ENCODE data around the gene IRX4.
"Not testable (repeated sequence)": the region's sequence is repeated elsewhere in the genome, so short reads cannot be mapped to it uniquely, and the experiment has no call there.

IRX4 gene

GRCh38 chr5:1877103-1878049, 5.3 kb downstream of the IRX4 start:
- DNase-seq (ENCODE audit: low read depth): no peak

GRCh38 chr5:1876660-1877064, 6.1 kb downstream of the IRX4 start:
- DNase-seq (ENCODE audit: low read depth): no peak

- DNase-seq (ENCODE audit: low read depth): no peak
Observed at GRCh38 chr5:1875843-1876659, 6.7 kb downstream of the IRX4 start.

GRCh38 chr5:1875281-1875842, 7.4 kb downstream of the IRX4 start:
- DNase-seq (ENCODE audit: low read depth): no peak

GRCh38 chr5:1874771-1875220, 7.9 kb downstream of the IRX4 start:
- no peak for DNase-seq (ENCODE audit: low read depth)

- DNase-seq (ENCODE audit: low read depth): no peak
Observed at GRCh38 chr5:1874348-1874747, 8.4 kb downstream of the IRX4 start.

- no peak for DNase-seq (ENCODE audit: low read depth)
Observed at GRCh38 chr5:1873243-1873959, 9.3 kb downstream of the IRX4 start.

GRCh38 chr5:1871441-1871840, 11.3 kb downstream of the IRX4 start:
- DNase-seq (ENCODE audit: low read depth): no peak

GRCh38 chr5:1870435-1871272, 12.1 kb downstream of the IRX4 start:
- DNase-seq (ENCODE audit: low read depth): not testable (repeated sequence)

GRCh38 chr5:1868886-1869475, 13.7 kb downstream of the IRX4 start:
- DNase-seq (ENCODE audit: low read depth): no peak

- no peak for DNase-seq (ENCODE audit: low read depth)
Observed at GRCh38 chr5:1867815-1868143, 14.9 kb downstream of the IRX4 start.

GRCh38 chr5:1867114-1867814, 15.5 kb downstream of the IRX4 start:
- DNase-seq (ENCODE audit: low read depth): no peak

- no peak for DNase-seq (ENCODE audit: low read depth)
Observed at GRCh38 chr5:1865948-1866347, 16.8 kb downstream of the IRX4 start.

- DNase-seq (ENCODE audit: low read depth): no peak
Observed at GRCh38 chr5:1865486-1865885, 17.2 kb downstream of the IRX4 start.

- no peak for DNase-seq (ENCODE audit: low read depth)
Observed at GRCh38 chr5:1864896-1865440, 17.8 kb downstream of the IRX4 start.

- no peak for DNase-seq (ENCODE audit: low read depth)
Observed at GRCh38 chr5:1860949-1861348, 21.8 kb downstream of the IRX4 start.

- DNase-seq (ENCODE audit: low read depth): no peak
Observed at GRCh38 chr5:1860021-1860610, 22.6 kb downstream of the IRX4 start.

GRCh38 chr5:1859099-1859498, 23.6 kb downstream of the IRX4 start:
- DNase-seq (ENCODE audit: low read depth): no peak

GRCh38 chr5:1858436-1858835, 24.3 kb downstream of the IRX4 start:
- no peak for DNase-seq (ENCODE audit: low read depth)

- no peak for DNase-seq (ENCODE audit: low read depth)
Observed at GRCh38 chr5:1857256-1857600, 25.5 kb downstream of the IRX4 start.
